ENCODE measurements around the gene OBP2B. TPM values are rescaled to one million over a fixed set of nuclear protein-coding genes. Genes with fewer than 3 reads are reported as not detected.
"Not testable (repeated sequence)": the region's sequence is repeated elsewhere in the genome, so short reads cannot be mapped to it uniquely, and the experiment has no call there.

The OBP2B gene
- total RNA-seq: not detected

GRCh38 chr9:133208880-133209300 lies at the start of gene OBP2B:
TSS of gene OBP2B (minus strand) at chr9:133209250. CDS start at chr9:133209199, 51 bp downstream.
- not testable (repeated sequence) for H3K9me3 Mint-ChIP-seq; DNase-seq (ENCODE audit: low spot score); H3K4me3 Mint-ChIP-seq; H3K4me1 Mint-ChIP-seq (ENCODE audit: low read depth in 2 of 2); H3K27ac Mint-ChIP-seq; H3K36me3 Mint-ChIP-seq; ATAC-seq
- peaks cover 16 to 20% of the 10 kb centered on the region in 2 donors for H3K27me3 Mint-ChIP-seq

GRCh38 chr9:133258061-133259015 lies 49.3 kb upstream of the OBP2B start:
- H3K27me3 Mint-ChIP-seq: peaks cover under 1 to 2% of the 10 kb centered on the region in 2 donors
- H3K36me3 Mint-ChIP-seq: no peaks in the 10 kb centered on the region
- H3K27ac Mint-ChIP-seq: no peak overlapping the region

GRCh38 chr9:133257465-133257956 lies 48.5 kb upstream of the OBP2B start:
- ATAC-seq (no peak), DNase-seq (ENCODE audit: low spot score) (no peak)
- Mint-ChIP-seq H3K9me3 (no peaks in the 10 kb centered on the region), H3K27ac (no peak overlapping the region), H3K4me1 (ENCODE audit: low read depth in 2 of 2) (peaks cover 0 to 5% of the 10 kb centered on the region in 2 donors), H3K4me3 (no peak overlapping the region), H3K27me3 (peaks cover 0 to 2% of the 10 kb centered on the region in 2 donors), H3K36me3 (no peaks in the 10 kb centered on the region)

More at GRCh38 chr9:133258061-133259015, 49.3 kb upstream of the OBP2B start:
- DNase-seq (ENCODE audit: low spot score): no peak
- Mint-ChIP-seq H3K9me3 (no peaks in the 10 kb centered on the region), H3K4me3 (no peak overlapping the region), H3K4me1 (ENCODE audit: low read depth in 2 of 2) (peaks cover 0 to 5% of the 10 kb centered on the region in 2 donors)
- ATAC-seq: no peak

GRCh38 chr9:133256686-133257091 lies 47.6 kb upstream of the OBP2B start:
- DNase-seq (ENCODE audit: low spot score): peak; percentile 61
- H3K27ac Mint-ChIP-seq: no peak overlapping the region
- peaks cover 0 to 5% of the 10 kb centered on the region in 2 donors for H3K4me1 Mint-ChIP-seq (ENCODE audit: low read depth in 2 of 2)
- no peaks in the 10 kb centered on the region for H3K9me3 Mint-ChIP-seq
- peaks cover 0 to 2% of the 10 kb centered on the region in 2 donors for H3K27me3 Mint-ChIP-seq
- no peak overlapping the region for H3K4me3 Mint-ChIP-seq
- no peaks in the 10 kb centered on the region for H3K36me3 Mint-ChIP-seq
- peak; percentile 54 to 76 for ATAC-seq

GRCh38 chr9:133256136-133256461 lies 47.0 kb upstream of the OBP2B start:
- H3K4me1 Mint-ChIP-seq (ENCODE audit: low read depth in 2 of 2): peaks cover 0 to 5% of the 10 kb centered on the region in 2 donors
- H3K36me3 Mint-ChIP-seq: no peaks in the 10 kb centered on the region
- H3K27ac Mint-ChIP-seq: no peak overlapping the region
- H3K4me3 Mint-ChIP-seq: no peak overlapping the region
- H3K27me3 Mint-ChIP-seq: peaks cover 0 to 2% of the 10 kb centered on the region in 2 donors
- H3K9me3 Mint-ChIP-seq: no peaks in the 10 kb centered on the region
- no peak for ATAC-seq
- no peak for DNase-seq (ENCODE audit: low spot score)

GRCh38 chr9:133255371-133256135 lies 46.5 kb upstream of the OBP2B start:
- no peak overlapping the region for H3K27ac Mint-ChIP-seq
- H3K4me3 Mint-ChIP-seq: no peak overlapping the region
- DNase-seq (ENCODE audit: low spot score): no peak
- H3K36me3 Mint-ChIP-seq: no peaks in the 10 kb centered on the region
- peaks cover 1 to 2% of the 10 kb centered on the region in 2 donors for H3K27me3 Mint-ChIP-seq
- peaks cover 0 to 5% of the 10 kb centered on the region in 2 donors for H3K4me1 Mint-ChIP-seq (ENCODE audit: low read depth in 2 of 2)
- no peaks in the 10 kb centered on the region for H3K9me3 Mint-ChIP-seq
- ATAC-seq: no peak

GRCh38 chr9:133254471-133254870 lies 45.4 kb upstream of the OBP2B start:
- Mint-ChIP-seq H3K4me3 (no peak overlapping the region), H3K36me3 (no peaks in the 10 kb centered on the region), H3K9me3 (no peaks in the 10 kb centered on the region), H3K4me1 (ENCODE audit: low read depth in 2 of 2) (peaks cover 0 to 5% of the 10 kb centered on the region in 2 donors), H3K27ac (no peak overlapping the region), H3K27me3 (peaks cover 6 to 11% of the 10 kb centered on the region in 2 donors)
- DNase-seq (ENCODE audit: low spot score): no peak
- no peak for ATAC-seq

GRCh38 chr9:133253268-133253667 lies 44.2 kb upstream of the OBP2B start:
- Mint-ChIP-seq H3K4me3 (no peak overlapping the region), H3K4me1 (ENCODE audit: low read depth in 2 of 2) (peaks cover 0 to 11% of the 10 kb centered on the region in 2 donors), H3K36me3 (no peaks in the 10 kb centered on the region), H3K9me3 (no peaks in the 10 kb centered on the region), H3K27ac (peak overlapping the region in 1 of 2 donors; percentile 16), H3K27me3 (peaks cover 6 to 11% of the 10 kb centered on the region in 2 donors)
- ATAC-seq: no peak
- DNase-seq (ENCODE audit: low spot score): no peak

- H3K4me3 Mint-ChIP-seq: no peak overlapping the region
- ATAC-seq (peak in 1 of 2 donors; percentile 46), DNase-seq (ENCODE audit: low spot score) (no peak)
- no peaks in the 10 kb centered on the region for H3K9me3 Mint-ChIP-seq
- peaks cover 0 to 14% of the 10 kb centered on the region in 2 donors for H3K4me1 Mint-ChIP-seq (ENCODE audit: low read depth in 2 of 2)
- peaks cover 6 to 11% of the 10 kb centered on the region in 2 donors for H3K27me3 Mint-ChIP-seq
- no peak overlapping the region for H3K27ac Mint-ChIP-seq
- no peaks in the 10 kb centered on the region for H3K36me3 Mint-ChIP-seq
Measured at GRCh38 chr9:133252301-133253020, 43.4 kb upstream of the OBP2B start.

GRCh38 chr9:133251773-133252172 lies 42.7 kb upstream of the OBP2B start:
- Mint-ChIP-seq H3K4me1 (ENCODE audit: low read depth in 2 of 2) (peaks cover 0 to 13% of the 10 kb centered on the region in 2 donors), H3K27me3 (peaks cover 6 to 11% of the 10 kb centered on the region in 2 donors), H3K9me3 (no peaks in the 10 kb centered on the region), H3K27ac (no peak overlapping the region), H3K36me3 (no peaks in the 10 kb centered on the region), H3K4me3 (no peak overlapping the region)
- no peak for DNase-seq (ENCODE audit: low spot score)
- peak in 1 of 2 donors; percentile 48 for ATAC-seq

- H3K4me1 Mint-ChIP-seq (ENCODE audit: low read depth in 2 of 2); H3K9me3 Mint-ChIP-seq; H3K36me3 Mint-ChIP-seq; ATAC-seq; DNase-seq (ENCODE audit: low spot score); H3K4me3 Mint-ChIP-seq; H3K27ac Mint-ChIP-seq: not testable (repeated sequence)
- H3K27me3 Mint-ChIP-seq: peaks cover 4 to 11% of the 10 kb centered on the region in 2 donors
Measured at GRCh38 chr9:133251221-133251620, 42.2 kb upstream of the OBP2B start.

GRCh38 chr9:133250741-133251170 lies 41.7 kb upstream of the OBP2B start:
- Mint-ChIP-seq H3K27me3 (peaks cover 4 to 11% of the 10 kb centered on the region in 2 donors), H3K4me3 (no peak overlapping the region), H3K9me3 (no peaks in the 10 kb centered on the region), H3K36me3 (no peaks in the 10 kb centered on the region), H3K4me1 (ENCODE audit: low read depth in 2 of 2) (peaks cover 0 to 9% of the 10 kb centered on the region in 2 donors), H3K27ac (no peak overlapping the region)
- DNase-seq (ENCODE audit: low spot score) (no peak), ATAC-seq (no peak)

GRCh38 chr9:133249337-133249736 lies 40.3 kb upstream of the OBP2B start:
- no peak for ATAC-seq
- peaks cover 4 to 11% of the 10 kb centered on the region in 2 donors for H3K27me3 Mint-ChIP-seq
- H3K27ac Mint-ChIP-seq: no peak overlapping the region
- no peaks in the 10 kb centered on the region for H3K36me3 Mint-ChIP-seq
- no peaks in the 10 kb centered on the region for H3K9me3 Mint-ChIP-seq
- no peak overlapping the region for H3K4me3 Mint-ChIP-seq
- no peak for DNase-seq (ENCODE audit: low spot score)
- H3K4me1 Mint-ChIP-seq (ENCODE audit: low read depth in 2 of 2): peaks cover 0 to 9% of the 10 kb centered on the region in 2 donors

Measured in natural killer cell treated with Interleukin-12 subunit alpha and Interleukin-12 subunit beta and Interleukin-15 and Interleukin-18, amount 100 ng/mL, for 72 hours (primary cell).